CD4-positive, alpha-beta T cell treated with Interleukin-4 for 4 hours (primary cell): ENCODE data around the gene CCDC86.

Experiments
- DNase-seq: peaks from one replicate; pipeline ENCODE4 v3.0.0-alpha.2; 2020

Gene CCDC86

DNA sequence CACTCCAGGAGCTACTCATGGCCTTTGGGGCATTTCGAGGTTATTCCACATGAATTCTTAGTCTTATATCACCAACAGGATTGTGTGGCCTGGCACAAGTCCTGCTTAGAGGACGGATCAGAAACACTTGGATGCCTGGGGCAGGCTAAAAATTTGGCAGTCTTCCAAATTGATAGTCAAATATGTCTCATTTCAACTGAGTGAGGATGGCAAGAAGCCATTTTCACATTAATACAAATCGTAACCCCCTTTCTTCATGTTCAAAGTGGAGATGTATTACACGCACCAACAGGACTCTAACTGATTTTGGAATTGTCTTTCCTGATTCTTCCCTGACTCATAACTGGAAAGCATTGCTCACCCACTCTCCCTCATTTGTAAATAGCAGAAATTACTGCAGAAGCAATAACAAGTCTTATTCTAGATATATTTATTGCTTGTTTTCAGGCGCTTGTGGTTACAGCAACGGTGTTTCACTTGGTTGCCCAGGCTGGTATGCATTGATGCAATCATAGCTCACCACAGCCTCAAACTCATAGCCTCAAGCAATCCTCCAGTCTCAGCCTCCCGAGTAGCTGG is 10.3 kb upstream of the CCDC86 start:
- no peak for DNase-seq

DNA sequence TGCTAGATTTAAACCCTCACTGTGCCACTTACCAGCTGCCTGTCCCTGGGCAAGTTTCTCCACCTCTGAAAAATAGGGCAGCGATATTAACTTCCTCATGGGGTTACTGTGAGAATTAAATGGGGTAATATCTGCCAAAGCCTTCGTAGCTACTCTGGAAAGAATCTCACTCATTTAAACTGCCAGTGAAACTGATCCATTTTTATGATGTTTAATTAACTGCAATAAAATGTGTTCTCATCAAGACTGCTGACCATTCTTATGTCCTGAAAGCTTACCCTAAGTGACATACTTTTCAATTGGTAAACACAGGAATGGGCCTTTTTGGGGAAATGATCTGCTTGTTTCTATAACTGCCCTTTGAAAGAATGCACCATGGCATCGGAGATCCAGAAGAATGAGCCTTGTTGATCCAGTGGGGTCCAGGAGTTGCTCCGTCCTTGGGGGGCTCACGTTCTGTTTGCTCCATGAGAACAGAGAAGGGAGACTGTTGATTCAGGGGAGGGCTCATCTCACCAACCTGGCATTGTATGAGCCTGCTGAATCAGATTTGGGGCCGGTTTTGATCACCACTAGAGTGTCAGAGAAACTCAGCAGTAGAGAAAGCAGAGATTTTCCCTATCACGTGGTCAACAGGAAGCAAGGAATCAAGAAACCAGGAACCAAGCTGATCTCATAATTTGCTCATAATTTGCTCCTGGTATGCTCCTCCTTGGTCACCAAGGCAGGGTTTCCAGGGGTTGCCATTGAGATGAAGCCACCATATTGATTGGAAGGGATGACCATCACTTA is 7.0 kb upstream of the CCDC86 start:
- no peak for DNase-seq

DNA sequence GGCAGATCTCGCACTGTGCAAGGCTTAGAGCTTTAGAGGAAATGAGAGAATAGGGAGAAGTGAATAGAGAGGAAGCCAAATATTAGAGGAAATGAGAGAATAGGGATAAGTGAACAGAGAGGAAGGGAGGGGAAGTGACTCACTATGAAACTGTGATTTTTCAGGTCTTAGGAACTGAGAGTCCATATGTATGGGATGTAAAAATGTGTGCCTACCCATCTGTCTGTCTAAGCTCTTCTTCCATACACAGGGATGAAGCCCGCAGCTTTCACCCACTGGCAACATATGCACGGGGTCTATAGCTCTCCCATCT is 6.4 kb upstream of the CCDC86 start:
- DNase-seq: no peak

DNA sequence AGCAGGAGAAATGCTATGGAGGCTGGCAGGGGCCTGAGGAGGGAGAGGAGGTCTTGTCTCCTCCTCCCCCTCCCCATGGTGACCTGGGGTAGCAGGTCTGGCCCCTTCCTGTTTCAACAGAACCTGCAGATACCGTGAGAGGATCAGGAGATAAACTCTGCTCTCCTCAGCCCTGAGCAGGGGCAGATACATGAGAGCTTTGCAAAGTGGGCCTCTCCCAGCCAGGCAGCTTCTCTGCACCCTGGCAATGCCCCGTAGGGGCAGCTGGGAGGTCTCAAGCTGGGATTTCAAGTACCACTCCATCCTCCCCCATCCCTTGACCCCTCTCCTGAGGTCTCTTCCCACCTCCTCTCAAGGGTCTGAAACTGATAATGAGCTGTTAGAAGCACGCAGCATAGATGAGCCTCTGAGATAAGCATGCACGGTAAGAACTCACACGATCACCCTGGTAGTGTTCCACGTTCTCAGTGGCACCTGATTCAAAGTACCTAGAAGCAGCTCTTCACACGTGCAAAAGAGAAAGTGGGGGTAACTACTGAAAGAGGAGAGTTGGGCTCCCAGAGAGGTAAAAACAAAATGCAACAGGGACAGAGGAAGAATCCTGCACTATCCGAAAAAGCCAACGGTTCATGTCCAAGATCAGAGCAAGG is 4.9 kb upstream of the CCDC86 start:
- no peak for DNase-seq

DNA sequence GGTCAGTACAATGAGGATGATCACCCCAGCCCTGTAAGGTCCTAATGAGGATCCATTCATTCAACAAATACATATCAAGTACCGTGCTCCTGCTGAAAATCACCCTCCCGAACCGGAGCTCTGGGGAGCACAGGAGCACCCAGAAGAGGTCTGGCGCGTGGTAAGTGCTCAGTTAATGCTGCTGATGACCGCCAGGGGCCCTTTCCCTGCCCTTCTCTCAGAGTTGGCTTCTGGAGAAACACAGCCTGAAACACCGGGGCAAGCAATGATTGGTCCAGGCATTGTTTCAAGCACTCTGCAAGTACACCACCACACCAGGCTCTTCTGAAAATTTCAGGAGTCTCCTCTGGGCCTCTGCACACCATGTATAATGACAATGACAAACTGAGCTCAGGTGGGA is 3.8 kb upstream of the CCDC86 start:
- no peak for DNase-seq

DNA sequence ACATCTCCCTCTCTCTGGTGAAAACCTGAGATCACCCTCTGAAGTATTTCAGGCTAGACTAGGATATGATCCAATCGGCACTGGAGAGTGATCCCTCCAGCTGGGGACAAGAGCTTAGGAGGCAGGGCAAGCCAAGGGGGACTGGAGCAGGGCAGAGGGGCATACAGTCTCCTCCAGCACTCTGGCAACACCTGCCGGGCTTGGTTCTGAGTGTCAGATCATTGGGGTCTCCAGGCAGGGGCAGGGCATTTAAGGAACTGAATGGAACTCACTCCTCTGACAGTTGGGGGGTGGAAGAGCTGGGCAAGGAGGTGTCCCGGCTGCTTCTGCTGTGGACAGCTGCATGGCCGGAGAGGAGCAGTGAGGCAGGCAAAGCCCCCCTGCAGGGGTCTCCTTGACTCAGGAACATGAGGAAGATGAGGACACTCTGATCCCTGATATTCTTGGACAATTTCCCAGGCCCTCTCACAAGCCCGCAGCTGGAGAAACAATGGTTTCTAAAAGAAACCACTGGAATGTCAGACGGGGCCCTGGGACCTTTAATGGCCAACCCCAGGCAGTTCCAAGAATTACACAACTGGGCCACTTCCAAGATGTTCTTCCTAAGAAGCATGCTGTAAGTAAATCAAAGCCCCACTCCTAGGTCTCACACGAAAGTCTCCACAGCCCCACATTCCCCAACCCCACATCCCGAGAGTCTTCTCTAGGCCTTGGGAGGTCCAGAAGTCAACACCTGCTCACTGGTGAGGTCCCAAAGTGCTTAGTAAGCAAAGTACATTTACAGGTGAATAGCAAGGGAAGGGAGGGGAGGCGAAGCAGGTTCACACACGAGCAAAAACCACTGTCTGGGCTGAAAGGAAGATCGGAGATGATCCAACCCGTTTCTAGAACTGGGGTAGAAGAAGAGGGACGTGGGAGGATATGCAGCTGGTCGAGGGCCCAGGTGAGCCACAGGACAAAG is 1.2 kb upstream of the CCDC86 start:
- DNase-seq: no peak

DNA sequence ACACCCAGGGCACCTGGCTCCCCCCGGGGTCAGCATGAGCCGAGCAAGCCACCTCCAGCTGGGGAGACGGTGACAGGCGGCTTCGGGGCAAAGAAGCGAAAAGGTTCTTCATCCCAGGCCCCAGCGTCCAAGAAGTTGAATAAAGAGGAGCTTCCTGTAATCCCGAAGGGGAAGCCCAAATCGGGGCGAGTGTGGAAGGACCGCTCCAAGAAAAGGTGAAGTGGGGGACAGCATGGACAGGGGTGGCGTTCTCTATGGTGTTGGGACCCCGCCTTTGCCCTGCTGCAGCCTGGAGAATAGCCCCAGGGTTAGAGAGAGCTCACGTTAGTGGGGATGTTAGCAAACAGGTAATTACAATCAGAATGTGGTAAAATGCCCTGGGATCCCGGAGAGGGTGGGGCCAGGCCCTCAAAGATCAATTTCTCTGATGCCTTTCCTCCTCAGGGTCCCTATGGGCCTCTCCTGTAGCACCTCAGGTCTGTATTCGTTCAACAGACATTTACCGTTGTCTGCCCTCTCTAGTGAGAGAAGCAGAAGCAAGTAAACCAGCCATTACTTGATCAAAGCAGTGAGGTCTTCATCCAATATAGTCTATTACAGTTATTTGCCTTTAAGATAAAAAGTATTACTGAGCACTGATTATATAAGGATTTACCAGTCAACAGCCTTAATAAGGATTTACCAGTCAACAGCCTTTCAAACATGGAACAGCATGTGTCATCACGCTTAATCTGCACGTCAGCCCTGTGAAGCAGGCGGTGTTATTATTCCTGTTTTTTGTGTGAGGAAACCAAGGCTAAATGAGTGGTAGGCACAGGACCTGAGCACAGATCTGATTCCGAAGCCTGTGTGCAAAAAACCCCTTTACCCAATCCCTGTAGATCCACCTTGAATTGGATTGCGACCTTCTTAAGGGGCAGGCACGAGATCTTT is 1.0 kb downstream of the CCDC86 start:
- DNase-seq: no peak

DNA sequence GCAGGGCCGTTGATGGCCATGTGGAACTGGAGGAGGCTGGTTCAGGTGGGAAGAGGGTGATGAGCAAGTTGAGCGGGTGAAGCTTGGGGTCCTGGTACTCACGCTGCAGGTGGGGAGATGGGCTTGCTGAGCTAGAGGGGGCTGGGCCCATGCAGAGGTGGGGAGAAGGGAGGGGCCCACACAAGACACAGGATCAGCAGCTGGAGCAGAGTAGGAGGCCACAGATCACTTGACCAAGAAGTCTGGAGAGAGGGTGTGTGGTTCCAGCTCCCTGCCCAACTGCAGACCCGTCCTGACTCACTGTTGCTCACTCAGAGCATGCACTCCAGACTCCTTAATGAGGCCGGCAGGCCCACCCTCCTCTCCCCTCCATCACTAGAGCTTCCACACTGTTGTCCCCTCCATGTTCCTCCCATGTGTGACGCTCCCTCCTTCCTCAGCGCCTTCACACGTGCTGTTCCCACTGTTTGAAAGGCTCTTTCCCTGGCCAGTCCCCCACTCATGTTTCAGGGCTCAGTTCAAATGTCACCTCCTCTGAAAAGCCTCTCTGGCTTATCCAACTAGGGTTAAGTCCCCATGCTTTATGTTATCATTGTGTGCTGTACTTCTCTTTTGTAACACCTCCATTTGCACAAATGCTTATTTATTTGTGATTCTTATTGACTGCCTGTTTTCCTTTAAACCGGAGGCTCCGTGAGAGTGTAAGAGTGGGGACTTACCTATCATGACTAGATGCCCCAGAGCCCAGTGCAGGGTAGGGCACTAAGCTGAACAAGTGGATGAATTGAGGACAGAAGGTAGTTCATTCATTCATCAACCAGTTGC is 2.3 kb downstream of the CCDC86 start:
- DNase-seq: no peak

DNA sequence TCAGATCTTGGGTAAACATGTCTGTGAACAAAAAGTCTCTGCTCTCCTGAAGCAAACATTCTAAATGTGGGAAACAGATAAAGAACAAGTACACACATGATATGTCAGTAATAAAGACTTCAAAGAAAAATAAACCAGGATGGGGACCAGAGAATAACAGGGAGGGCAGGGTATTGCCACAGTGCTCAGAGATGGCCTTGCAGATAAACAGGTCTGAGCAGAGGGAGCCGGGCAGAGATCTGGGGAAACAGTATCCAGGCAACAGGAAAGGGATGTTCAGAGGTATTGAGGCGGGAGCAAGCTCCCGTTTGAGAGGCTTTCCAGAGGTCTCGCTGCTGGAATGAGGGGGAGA is 2.9 kb downstream of the CCDC86 start:
- no peak for DNase-seq

DNA sequence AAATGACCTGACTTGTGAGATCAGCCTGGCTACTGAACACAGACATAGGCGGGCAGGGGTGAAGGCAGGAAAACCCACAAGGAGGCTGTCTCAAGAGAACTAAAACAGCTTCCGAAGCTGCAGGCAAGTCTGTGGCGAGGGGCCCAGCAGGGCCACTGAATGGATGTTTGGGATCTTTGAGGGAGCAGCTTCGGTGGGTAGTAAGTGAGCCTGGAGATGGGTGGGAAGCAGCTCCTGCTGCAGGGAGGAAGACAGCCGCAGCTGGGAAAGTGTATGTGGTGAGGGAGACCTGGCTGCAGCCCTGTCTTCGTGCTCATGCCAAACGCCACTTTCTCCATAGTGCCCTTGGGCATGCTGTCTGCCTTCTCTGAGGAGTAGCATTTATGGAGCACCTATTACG is 3.4 kb downstream of the CCDC86 start:
- no peak for DNase-seq

DNA sequence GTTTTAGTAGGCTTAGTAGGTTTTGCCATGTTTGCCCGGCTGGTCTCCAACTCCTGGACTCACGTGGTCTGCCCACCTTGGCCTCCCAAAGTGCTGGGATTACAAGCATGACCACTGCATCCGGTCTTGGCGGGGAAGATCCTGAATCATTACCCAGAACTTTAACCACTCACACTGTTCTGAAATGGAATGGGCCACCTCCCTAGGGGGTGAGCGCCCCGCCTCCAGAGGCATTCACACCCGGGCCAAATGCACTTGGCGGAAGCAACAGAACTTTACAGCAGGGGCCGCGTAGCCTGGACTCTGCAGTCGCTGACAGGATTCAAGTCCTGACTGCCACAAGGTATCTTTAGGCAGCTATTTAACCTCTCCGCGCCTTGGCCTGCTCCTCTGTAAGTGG is 5.4 kb downstream of the CCDC86 start:
- DNase-seq: no peak

DNA sequence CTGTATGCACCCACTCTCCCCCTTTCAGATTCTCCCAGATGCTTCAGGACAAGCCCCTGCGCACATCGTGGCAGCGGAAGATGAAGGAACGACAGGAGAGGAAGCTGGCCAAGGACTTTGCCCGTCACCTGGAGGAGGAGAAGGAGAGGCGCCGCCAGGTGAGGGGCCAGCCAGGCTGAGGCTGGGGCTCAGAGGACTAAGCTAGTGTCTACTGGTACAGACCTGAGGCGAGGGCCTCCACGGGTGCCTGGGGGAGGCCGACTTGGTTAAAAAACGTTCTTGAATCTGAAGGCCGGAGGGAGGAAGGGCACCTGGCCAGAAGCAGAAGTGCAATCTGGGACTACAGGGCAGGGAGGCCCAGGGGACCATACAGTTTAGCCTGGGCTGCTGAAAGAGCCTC is 6.0 kb downstream of the CCDC86 start:
- no peak for DNase-seq

DNA sequence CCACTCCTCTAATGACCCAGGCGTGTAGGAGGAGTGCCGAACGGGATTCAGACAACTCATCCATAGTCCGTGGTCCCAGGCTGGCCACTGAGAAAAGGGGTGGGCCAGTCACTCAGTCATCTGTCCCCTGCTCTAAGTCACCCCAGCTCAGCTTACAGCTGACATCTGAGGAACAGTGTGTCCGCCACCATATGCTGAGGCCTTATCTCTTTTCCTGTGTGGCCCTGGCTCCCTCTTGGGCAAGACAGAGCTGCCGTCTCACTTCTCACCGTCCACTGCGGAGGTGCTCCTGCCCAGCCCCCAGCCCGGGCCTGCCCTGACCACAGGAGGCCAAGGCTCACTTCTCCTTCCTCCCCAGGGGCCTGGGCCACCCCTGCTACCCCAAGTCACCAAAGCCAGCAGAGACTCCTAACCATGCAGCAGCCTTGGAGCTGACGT is 6.8 kb downstream of the CCDC86 start:
- DNase-seq: no peak

DNA sequence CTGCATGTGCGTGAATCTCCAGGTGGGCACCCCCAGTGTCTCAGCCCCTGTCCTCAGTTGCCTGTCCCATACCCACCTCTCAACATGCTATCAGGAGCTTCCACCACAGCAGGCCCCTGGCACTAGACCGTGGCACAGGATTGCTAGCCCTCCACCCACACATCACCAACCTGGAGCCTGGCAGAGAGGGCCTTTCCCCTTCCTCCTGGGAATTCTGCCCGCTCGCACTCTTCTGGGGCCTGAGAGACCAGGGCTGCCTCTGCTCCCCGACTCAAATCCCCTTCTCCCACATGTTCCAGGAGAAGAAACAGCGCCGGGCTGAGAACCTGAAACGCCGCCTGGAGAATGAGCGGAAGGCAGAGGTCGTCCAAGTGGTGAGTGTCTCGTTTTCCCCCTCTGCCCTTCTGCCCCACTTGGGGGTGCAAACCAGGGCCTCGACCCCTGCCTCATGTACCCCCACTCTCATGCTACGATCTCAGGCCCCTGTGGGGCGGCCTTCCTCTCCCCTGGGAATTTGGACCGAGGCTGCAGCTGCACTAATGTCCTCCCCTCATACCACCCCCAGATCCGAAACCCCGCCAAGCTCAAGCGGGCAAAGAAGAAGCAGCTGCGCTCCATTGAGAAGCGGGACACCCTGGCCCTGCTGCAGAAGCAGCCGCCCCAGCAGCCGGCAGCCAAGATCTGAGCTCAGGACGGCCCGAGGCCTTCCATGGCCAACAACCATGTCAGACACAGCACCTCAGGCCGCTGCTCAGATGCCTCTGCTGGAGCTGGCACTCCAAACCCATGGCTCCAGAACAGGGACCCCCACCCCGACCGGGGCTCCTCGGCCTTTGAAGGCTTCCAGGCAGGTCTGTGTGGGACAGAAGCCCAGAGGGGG is 8.0 kb downstream of the CCDC86 start:
- no peak for DNase-seq

DNA sequence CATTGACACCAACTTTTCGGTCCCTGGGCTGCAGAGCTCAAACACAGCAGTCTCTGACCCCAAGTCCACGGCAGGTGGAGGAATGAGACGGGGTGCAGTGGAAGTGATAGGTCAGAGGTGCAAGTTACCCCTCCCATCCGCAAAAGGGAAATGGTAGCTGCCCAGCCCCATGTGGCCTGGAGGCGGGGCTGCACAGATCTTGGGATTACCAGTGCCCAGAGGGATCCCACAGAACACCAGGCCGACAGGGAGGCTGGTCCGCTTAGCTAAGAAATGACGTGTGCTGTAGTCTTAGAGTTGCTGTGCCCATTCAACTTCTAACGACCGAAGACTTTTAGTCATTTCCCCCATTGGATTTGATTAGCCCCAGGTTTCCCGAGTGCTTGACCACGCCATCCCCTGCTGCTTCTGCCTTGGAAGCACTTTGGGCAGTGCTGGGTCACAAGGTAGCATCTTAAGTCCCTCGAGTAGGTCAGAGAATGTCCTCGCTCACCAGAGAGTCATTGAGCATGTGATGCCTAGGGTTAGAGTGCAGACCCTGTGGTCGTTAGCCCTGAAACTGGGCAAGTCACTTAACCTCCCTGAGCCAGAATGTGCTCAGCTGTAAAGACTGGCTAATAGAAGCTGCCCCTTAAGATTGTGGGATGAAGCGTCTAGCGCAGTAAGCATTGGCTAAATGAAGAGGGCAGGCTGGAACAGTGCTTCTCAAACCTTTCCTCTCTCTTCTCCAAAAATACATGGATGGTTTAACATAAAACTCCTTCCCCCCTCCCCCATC is 9.6 kb downstream of the CCDC86 start:
- DNase-seq: no peak

DNA sequence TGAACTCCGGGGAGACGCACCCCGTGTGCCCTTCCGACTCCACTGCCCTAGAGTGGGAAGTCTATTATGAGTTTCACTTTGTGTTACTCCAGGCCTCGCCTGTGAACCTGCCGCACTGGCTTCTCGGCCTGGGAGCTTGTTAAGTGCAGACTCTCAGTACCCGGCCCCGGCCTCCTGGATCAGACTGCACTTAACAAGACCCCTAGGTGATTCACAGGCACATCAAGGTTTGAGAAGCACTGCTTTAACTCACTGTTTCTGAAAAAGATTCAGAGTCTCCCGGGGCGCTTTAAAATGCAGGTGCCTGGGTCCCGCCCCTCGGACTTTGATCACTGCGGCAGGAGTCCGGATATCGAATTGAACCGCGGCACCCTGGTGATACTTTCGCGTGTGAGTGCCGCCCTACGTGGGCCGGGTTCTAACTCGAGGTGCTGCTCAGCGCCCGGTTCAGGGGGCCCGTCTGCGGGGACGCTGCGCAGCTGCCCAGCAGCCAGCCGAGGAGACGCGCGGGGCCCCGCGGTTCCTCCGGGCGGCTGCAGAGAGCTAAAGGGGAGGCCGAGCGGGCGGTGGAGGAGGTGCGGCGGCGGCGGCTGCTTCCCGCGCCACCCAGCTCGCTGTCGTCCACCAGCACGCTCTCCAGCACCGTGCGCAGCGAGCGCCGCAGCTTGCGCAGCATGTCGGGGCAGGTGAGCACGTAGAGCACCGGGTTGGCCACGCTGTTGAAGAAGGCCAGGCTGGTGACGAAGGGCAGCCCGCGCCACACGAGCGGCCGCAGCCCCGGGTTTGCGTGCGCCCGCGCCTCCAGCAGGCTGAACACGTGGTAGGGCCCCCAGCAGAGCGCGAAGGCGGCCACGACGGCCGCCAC is 10.4 kb downstream of the CCDC86 start:
- DNase-seq: no peak

DNA sequence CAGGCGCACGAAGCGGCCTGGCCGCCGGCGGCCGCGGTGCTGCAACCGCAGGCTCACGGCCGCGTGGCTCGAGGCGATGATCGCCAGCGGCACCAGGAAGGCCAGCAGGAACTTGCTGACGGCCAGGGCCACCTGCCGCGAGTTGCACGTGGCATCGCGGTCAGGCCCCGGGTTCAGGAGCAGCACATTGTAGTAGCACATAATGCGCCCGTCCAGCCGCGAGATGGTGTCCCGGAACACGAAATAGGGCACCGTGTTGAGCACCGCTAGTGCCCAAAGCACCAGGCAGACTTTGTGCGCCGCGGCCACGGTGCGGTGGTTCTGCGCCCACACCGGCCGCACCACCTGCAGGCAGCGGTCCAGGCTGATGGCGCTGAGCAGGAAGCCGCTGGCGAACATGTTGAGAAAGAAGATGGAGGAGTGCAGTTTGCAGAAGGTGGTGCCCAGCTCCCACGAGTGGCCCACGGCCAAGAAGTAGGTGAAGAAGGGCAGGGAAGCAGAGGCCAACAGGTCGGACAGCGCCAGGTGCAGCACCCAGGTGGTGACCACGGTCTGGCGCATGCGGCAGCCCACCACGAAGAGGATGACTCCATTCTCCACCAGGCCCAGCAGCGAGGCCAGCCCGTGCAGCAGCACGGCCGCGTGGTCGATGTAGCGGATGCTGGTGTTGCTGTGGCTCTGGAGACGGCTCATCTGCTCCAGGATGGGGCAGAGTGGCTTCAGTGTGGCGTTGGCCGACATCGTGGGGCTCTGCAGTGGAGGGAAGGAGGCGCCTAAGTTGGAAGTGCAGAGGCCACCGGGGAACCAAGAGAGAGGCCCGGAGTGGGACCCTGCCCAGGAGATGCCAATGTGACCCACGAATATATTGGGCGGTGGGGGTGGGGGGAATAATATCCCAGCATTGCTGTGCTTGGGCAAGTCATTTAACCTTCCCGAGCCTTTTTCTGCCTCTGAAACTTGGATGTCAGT is 11.4 kb downstream of the CCDC86 start:
- no peak for DNase-seq
